PC-9 (cell line): ENCODE measurements around the gene PLCE1. TPM values are rescaled to one million over a fixed set of nuclear protein-coding genes. Genes with fewer than 3 reads are reported as not detected.
A peak's percentile ranks its signal among the peaks of the same experiment; 100 is the strongest.

Experiments
- BruUV-seq: library from RNA; stranded (reverse); fragments of 400-500 nt; replicated peaks from 2 replicates; lab custom pipeline; 2021; lab: Mats Ljungman, UMichigan
- CTCF ChIA-PET: fragments of 300-600 bp; sonication (Branson Sonifier 250); formaldehyde crosslinking; loops from one replicate; lab custom pipeline; 2022; ENCODE audit warnings: antibody characterized with exemption; lab: Charles Lee
- POLR2A ChIA-PET: fragments of 300-600 bp; sonication (Branson Sonifier 250); formaldehyde crosslinking; loops from one replicate; lab custom pipeline; 2022; ENCODE audit warnings: antibody characterized with exemption; ENCODE audit not compliant: unreplicated experiment; lab: Charles Lee
- DNase-seq, 2 experiments: peaks; one replicate each; pipeline versions ENCODE4 v3.0.0 to v3.0.0-alpha.2; 2015 to 2022; ENCODE audit warnings: mixed read lengths in 1 of 2
- H2AFZ ChIP-seq: fragments of 200-600 bp; sonication (generic); 2 replicates; pipeline ENCODE4 v1.8.1; 2017; ENCODE audit warnings: antibody characterized with exemption
- H3F3A ChIP-seq: fragments of 200-600 bp; sonication (generic); 2 replicates; pipeline ENCODE4 v1.8.1; 2017; ENCODE audit warnings: antibody characterized with exemption, mild to moderate bottlenecking, low read depth; ENCODE audit not compliant: insufficient read depth
- H3K27ac ChIP-seq: fragments of 200-600 bp; sonication (generic); 2 replicates; pipeline ENCODE4 v1.6.1; 2016; ENCODE audit warnings: mixed run types
- H3K27me3 ChIP-seq: fragments of 200-600 bp; sonication (generic); 2 replicates; pipeline ENCODE4 v1.6.1; 2016; ENCODE audit warnings: low read depth, mixed run types; ENCODE audit not compliant: insufficient read depth
- H3K36me3 ChIP-seq: fragments of 200-600 bp; sonication (generic); 2 replicates; pipeline ENCODE4 v1.6.1; 2016; ENCODE audit warnings: low read depth, mixed run types
- H3K4me1 ChIP-seq: fragments of 200-600 bp; sonication (generic); replicated peaks from 2 replicates; pipeline ENCODE4 v1.6.1; 2016; ENCODE audit warnings: mixed run types; ENCODE audit not compliant: insufficient read depth
- H3K4me2 ChIP-seq: fragments of 200-600 bp; sonication (generic); 2 replicates; pipeline ENCODE4 v1.6.1; 2017; ENCODE audit warnings: mixed run types
- H3K4me3 ChIP-seq: fragments of 200-600 bp; sonication (generic); 2 replicates; pipeline ENCODE4 v1.6.1; 2016; ENCODE audit warnings: mixed run types
- H3K79me2 ChIP-seq: fragments of 200-600 bp; sonication (generic); 2 replicates; pipeline ENCODE4 v1.6.1; 2017; ENCODE audit warnings: low read depth, mixed run types
- H3K9me2 ChIP-seq: fragments of 200-600 bp; sonication (generic); 2 replicates; pipeline ENCODE4 v1.8.1; 2017; ENCODE audit warnings: mild to moderate bottlenecking; ENCODE audit not compliant: insufficient read depth
- H3K9me3 ChIP-seq: fragments of 200-600 bp; sonication (generic); 2 replicates; pipeline ENCODE4 v1.8.1; 2016; ENCODE audit warnings: low read depth; ENCODE audit not compliant: insufficient read depth
- H4K20me1 ChIP-seq: fragments of 200-600 bp; sonication (generic); 2 replicates; pipeline ENCODE4 v1.8.1; 2017; ENCODE audit not compliant: insufficient read depth
- EZH2 ChIP-seq: fragments of 200-600 bp; sonication (generic); IDR thresholded peaks from 2 replicates; pipeline ENCODE4 v1.8.0; 2017; ENCODE audit warnings: antibody characterized with exemption, low read depth
- intact Hi-C: fragments of 100-400 bp; cut with micrococcal nuclease; formaldehyde crosslinking; loops from one replicate; pipeline ENCODE4 v1.10.0; 2022; ENCODE audit not compliant: unreplicated experiment
- total RNA-seq: library from RNA; stranded (reverse); gene quantifications from 2 replicates; pipeline ENCODE4 v1.2.3, GENCODE V29; 2021
- TF ChIP-seq, protein P1 (sequence below): fragments of 200-600 bp; sonication (generic); conservative IDR thresholded peaks from 2 replicates; pipeline ENCODE4 v1.6.1; 2017; ENCODE audit warnings: mixed run types, antibody characterized with exemption, mild to moderate bottlenecking, moderate library complexity

PLCE1 gene
- total RNA-seq, 1 experiment from 2014 or later, result 15.2 TPM

DNA sequence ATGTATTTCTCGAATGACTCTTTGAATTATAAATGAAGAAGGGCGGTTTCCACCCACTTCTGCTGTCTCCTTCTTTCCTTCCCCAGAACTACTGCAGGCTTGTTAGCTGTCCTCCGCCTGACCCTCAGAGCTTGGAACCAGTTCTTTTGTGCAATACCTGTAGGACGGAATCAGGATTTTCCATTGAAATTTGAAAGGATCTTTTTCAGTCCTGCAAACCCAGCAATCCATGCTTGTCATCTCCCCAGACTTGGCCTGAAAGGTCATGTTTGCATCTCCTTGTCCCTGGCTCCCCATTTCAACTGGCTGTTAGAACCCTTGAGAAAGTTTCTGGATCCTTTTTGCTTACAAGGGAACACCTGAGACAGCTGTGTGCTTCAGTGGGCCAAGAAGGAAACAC lies 47.5 kb downstream of the PLCE1 start:
- intact Hi-C loops, result no loop called here
- BruUV-seq, result no TSS peak

DNA sequence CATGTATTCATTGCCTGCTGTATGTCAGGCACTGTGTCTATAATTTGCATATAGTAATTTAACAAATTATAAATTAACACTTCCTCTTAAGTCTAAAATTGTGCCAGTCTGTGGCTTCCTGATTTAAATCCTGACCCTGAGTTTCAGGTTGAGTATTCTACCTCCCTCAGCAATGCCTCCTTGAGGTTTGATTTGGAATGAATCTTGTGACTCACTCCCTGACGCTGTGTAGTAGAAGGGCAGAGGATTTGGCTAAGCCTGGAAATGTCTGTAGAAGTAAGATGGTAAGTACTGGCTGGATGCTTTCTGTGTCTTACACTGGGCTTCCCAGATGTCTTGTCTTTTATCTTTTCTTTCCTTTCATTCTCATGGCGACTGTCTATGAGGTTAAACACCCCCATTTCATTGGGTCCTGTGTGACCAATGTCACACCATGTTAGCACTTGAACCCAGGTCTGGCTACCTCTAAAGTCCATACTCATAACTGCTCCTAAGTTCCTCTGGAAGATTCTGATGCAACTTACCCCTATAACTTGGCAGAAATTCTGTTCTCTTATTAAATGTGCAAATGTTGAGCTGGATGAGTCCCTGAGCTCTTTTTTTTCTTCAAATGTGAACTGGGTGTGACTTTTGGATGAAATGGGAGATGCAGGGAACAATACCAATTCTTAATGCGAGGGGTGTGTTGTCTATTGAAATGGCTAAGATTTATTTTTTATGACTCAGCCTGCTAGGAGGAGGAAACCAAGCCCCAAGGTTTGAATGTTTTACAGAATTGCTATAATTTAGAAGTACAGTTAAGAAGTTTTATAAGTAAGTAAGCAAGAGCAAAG lies 48.5 kb downstream of the PLCE1 start:
- no peaks in the 10 kb centered on the region for H4K20me1 ChIP-seq
- peak overlapping the region; percentile 63 for H3K27ac ChIP-seq
- intact Hi-C loops, result loop anchor here (1.0 to 2.0 kb wide), 3 partner anchors 35 to 361 kb away; partner anchors contain the start of genes PLCE1 and TBC1D12
- no peaks in the 10 kb centered on the region; the same call in 1 of the 2 replicates for H3K36me3 ChIP-seq
- BruUV-seq, result TSS peak; percentile 48
- H3F3A ChIP-seq, result peaks cover 9% of the 10 kb centered on the region
- H3K4me2 ChIP-seq, result peak overlapping the region; percentile 28; the same call in 1 of the 2 replicates
- no peaks in the 10 kb centered on the region for H3K9me2 ChIP-seq
- ChIA-PET CTCF (no interaction called here), POLR2A (interaction anchor here (0.5 to 0.7 kb wide), 6 partner anchors 35 to 176 kb away, joined by 3 to 12 read pairs (median 4); no protein-coding TSS in a partner anchor)
- peaks cover 34% of the 10 kb centered on the region for H3K4me1 ChIP-seq
- H2AFZ ChIP-seq, result no peak overlapping the region
- H3K79me2 ChIP-seq, result no peaks in the 10 kb centered on the region
- H3K27me3 ChIP-seq, result no peaks in the 10 kb centered on the region
- no peak for TF ChIP-seq EZH2
- TF ChIP-seq, protein P1, sequence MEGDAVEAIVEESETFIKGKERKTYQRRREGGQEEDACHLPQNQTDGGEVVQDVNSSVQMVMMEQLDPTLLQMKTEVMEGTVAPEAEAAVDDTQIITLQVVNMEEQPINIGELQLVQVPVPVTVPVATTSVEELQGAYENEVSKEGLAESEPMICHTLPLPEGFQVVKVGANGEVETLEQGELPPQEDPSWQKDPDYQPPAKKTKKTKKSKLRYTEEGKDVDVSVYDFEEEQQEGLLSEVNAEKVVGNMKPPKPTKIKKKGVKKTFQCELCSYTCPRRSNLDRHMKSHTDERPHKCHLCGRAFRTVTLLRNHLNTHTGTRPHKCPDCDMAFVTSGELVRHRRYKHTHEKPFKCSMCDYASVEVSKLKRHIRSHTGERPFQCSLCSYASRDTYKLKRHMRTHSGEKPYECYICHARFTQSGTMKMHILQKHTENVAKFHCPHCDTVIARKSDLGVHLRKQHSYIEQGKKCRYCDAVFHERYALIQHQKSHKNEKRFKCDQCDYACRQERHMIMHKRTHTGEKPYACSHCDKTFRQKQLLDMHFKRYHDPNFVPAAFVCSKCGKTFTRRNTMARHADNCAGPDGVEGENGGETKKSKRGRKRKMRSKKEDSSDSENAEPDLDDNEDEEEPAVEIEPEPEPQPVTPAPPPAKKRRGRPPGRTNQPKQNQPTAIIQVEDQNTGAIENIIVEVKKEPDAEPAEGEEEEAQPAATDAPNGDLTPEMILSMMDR, result no peak
- no peak overlapping the region for H3K4me3 ChIP-seq
- H3K9me3 ChIP-seq, result no peaks in the 10 kb centered on the region; the same call in 1 of the 2 replicates
- peak; percentile 31 to 61 for DNase-seq

More for the DNA sequence above, 47.5 kb downstream of the PLCE1 start:
- H3K4me3 ChIP-seq, result no peak overlapping the region
- H3K4me2 ChIP-seq, result 0 out of 2 replicates have a peak overlapping the region, but pooled peaks have one; percentile 28
- peak overlapping the region; percentile 63; the same call in 1 of the 2 replicates for H3K27ac ChIP-seq
- peaks cover 9% of the 10 kb centered on the region for H3F3A ChIP-seq
- ChIA-PET POLR2A (no interaction called here), CTCF (interaction anchor here (0.7 kb wide), 1 partner anchor 84 kb away, joined by 3 read pairs; no protein-coding TSS in a partner anchor)
- H3K9me2 ChIP-seq, result no peaks in the 10 kb centered on the region
- peaks cover 44% of the 10 kb centered on the region for H3K4me1 ChIP-seq
- H3K79me2 ChIP-seq, result no peaks in the 10 kb centered on the region
- no peaks in the 10 kb centered on the region for H3K27me3 ChIP-seq
- no peaks in the 10 kb centered on the region for H4K20me1 ChIP-seq
- no peak overlapping the region for H2AFZ ChIP-seq
- no peak for DNase-seq
- TF ChIP-seq EZH2, result no peak
- TF ChIP-seq, protein P1, result no peak
- no peaks in the 10 kb centered on the region; the same call in 1 of the 2 replicates for H3K9me3 ChIP-seq
- no peaks in the 10 kb centered on the region; the same call in 1 of the 2 replicates for H3K36me3 ChIP-seq

DNA sequence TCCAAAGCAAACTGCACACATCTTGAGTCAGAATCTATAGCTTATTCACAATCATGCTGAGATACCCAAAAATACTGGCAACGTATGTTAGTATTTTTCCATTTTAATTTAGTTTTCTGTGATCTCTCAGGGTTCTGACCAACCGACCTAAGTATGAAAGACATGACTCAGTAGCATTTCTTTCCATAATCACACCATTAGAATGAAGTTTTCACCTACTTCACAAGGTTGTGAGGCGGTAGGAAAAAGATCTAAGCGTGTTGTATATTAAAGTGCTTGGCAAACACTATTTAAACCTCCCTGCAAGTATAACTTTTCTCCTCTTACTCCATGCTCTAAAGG lies 49.1 kb downstream of the PLCE1 start:
- ChIA-PET POLR2A (interaction anchor here (0.6 to 0.7 kb wide), 2 partner anchors 36 to 141 kb away, joined by 5 to 12 read pairs; no protein-coding TSS in a partner anchor), CTCF (no interaction called here)
- peaks cover 28% of the 10 kb centered on the region for H3K4me1 ChIP-seq
- no peak for DNase-seq
- intact Hi-C loops, result loop anchor here (1.0 to 2.0 kb wide), 3 partner anchors 36 to 360 kb away; partner anchors contain the start of genes PLCE1 and TBC1D12
- H3K4me2 ChIP-seq, result 0 out of 2 replicates have a peak overlapping the region, but pooled peaks have one; percentile 16
- H4K20me1 ChIP-seq, result no peaks in the 10 kb centered on the region
- H3K36me3 ChIP-seq, result no peaks in the 10 kb centered on the region; the same call in 1 of the 2 replicates
- no peaks in the 10 kb centered on the region for H3K79me2 ChIP-seq
- no peaks in the 10 kb centered on the region; the same call in 1 of the 2 replicates for H3K9me3 ChIP-seq
- TF ChIP-seq, protein P1, result no peak
- no peak for TF ChIP-seq EZH2
- H3K27me3 ChIP-seq, result no peaks in the 10 kb centered on the region
- H2AFZ ChIP-seq, result no peak overlapping the region
- peak overlapping the region; percentile 63 for H3K27ac ChIP-seq
- H3K9me2 ChIP-seq, result no peaks in the 10 kb centered on the region
- H3F3A ChIP-seq, result peaks cover 9% of the 10 kb centered on the region
- no peak overlapping the region for H3K4me3 ChIP-seq
- BruUV-seq, result no TSS peak

Other genes with a start within 250 kb of the PLCE1 start
- gene LGI1, start 236.0 kb upstream of the PLCE1 start, total RNA-seq, result not detected in 2 replicates
- 3.7 and 4.1 TPM in 2 replicates for gene SLC35G1, start 100.0 kb upstream of the PLCE1 start, total RNA-seq